ENCODE data around the gene DMRTA1.
"Not testable (repeated sequence)": the region's sequence is repeated elsewhere in the genome, so short reads cannot be mapped to it uniquely, and the experiment has no call there.

The DMRTA1 gene

GRCh38 chr9:22463205-22463604 is 16.6 kb downstream of the DMRTA1 start:
- DNase-seq (ENCODE audit: low read depth) = no peak

DNA sequence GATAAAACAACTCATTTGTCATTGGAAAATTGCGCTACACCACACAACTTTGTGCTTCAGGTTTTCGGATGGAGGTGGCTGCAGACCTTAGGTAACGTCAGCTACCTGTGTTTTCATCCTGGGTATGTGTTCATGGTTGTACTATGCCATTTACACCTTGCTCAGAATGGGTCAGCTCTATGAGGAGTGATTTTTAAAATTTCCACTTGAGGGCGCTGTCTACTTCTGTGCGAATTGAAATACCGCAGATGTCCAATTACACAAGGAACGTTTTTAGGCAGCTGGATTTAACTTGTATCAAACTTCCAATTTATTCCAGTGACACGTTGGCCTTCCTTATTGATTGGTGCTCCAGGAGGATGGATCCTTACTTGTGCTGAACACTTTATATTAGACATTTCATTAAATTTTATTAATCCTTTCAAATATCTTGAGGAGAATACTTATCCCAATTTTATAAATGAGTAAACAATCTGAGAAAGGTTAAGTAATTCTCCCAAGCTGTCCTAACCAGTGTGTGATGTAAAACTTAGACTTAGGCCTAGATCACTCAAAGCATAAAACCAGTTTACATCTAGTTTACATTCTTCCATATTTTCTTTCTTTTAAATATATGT is 23.4 kb downstream of the DMRTA1 start:
- DNase-seq (ENCODE audit: low read depth) = no peak

GRCh38 chr9:22481566-22481965 is 34.9 kb downstream of the DMRTA1 start:
- no peak for DNase-seq (ENCODE audit: low read depth)

DNA sequence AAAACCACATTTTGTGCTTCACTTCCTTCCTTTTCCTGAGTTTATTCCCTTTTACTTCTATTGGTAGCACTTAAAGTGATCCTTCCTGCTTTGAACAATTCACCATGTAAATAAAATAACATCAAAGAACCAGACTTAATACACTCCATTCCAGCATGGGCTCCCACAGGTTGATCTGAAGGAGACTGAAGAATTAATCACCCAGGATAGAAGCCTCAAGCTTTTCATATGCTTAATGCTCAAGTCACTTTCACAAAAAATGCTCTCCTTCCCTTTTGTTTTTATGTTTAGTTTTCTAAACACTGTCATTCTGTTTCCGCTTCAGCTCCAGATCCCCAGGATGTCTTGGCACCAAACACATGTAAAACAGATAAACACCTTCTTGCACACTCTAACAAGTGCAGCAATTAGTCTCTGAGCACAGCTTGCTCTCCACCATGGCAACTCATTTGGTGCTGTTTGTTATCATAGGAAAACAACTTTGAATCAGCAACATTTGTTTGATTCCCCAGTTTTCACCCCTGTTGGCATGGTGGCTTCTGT is 37.0 kb downstream of the DMRTA1 start:
- DNase-seq (ENCODE audit: low read depth) = no peak

GRCh38 chr9:22496197-22496596 is 49.6 kb downstream of the DMRTA1 start:
- not testable (repeated sequence) for DNase-seq (ENCODE audit: low read depth)

Data from non-pigmented ciliary epithelial cell (primary cell).